Peyer's patch (tissue), 4 donors: ENCODE data around the gene BCL7C. TPM values are rescaled to one million over a fixed set of nuclear protein-coding genes. Genes with fewer than 3 reads are reported as not detected.

ENCODE experiments used
- DNase-seq, 3 donors: peaks; one replicate each; pipeline ENCODE4 v3.0.0-alpha.2; 2017 to 2019
- H3K27ac ChIP-seq, 4 donors: fragments of 200-600 bp; sonication (generic); one replicate each; pipeline ENCODE4 v1.5.1; 2016 to 2019
- H3K27me3 ChIP-seq, 2 donors: fragments of 200-600 bp; sonication (generic); one replicate each; pipeline ENCODE4 v1.5.1; 2019
- H3K36me3 ChIP-seq, 3 donors: fragments of 200-600 bp; sonication (generic); one replicate each; pipeline ENCODE4 v1.5.1; 2016 to 2019
- H3K4me1 ChIP-seq, 4 donors: fragments of 200-600 bp; sonication (generic); one replicate each; pipeline ENCODE4 v1.5.1; 2016 to 2019
- H3K4me3 ChIP-seq, 4 donors: fragments of 200-600 bp; sonication (generic); 1 replicate in 3 of 4; 2 replicates in 1 of 4; pipeline ENCODE4 v1.5.1; 2016 to 2019; ENCODE audit warnings: mild to moderate bottlenecking in 1 of 4
- H3K9me3 ChIP-seq, 4 donors: fragments of 200-600 bp; sonication (generic); one replicate each; pipeline ENCODE4 v1.5.1; 2016 to 2019; ENCODE audit warnings: mild to moderate bottlenecking in 1 of 4
- CTCF ChIP-seq, 6 experiments: fragments of 450-650 bp in 4 of 6; fragments of 200-600 bp in 2 of 6; sonication (generic) in 1 of 6; IDR thresholded peaks; one replicate each; pipeline ENCODE4 v1.5.1; 2017 to 2019; ENCODE audit warnings: antibody characterized with exemption in 6 of 6, mild to moderate bottlenecking in 3 of 6, moderate library complexity in 1 of 6
- POLR2A ChIP-seq, 2 donors: fragments of 450-650 bp; IDR thresholded peaks; one replicate each; pipeline ENCODE4 v1.5.1; 2017; ENCODE audit warnings: antibody characterized with exemption in 2 of 2, mild to moderate bottlenecking in 2 of 2, moderate library complexity in 2 of 2
- total RNA-seq, 4 donors: library from RNA; depleted of rRNA; stranded (reverse); fragments of >200 nt; gene quantifications; one replicate each; pipeline ENCODE4 v1.1.0, GENCODE V29; 2016

BCL7C gene
- total RNA-seq, 4 donors from 2014 or later, result 12.1 to 23.9 (median 17.8) TPM

- Histone ChIP-seq H3K27me3 (no peaks in the 10 kb centered on the region), H3K27ac (peak overlapping the region; percentile 81 to 94 (median 90)), H3K9me3 (no peaks in the 10 kb centered on the region), H3K36me3 (no peaks in the 10 kb centered on the region), H3K4me3 (peak overlapping the region; percentile 55 to 85 (median 67)), H3K4me1 (peaks cover 0 to 31% (median 2%) of the 10 kb centered on the region in 4 donors)
- TF ChIP-seq CTCF (IDR thresholded peaks at IDR 0.05), result peak in 3 of 6 experiments; percentile 62 to 83 (median 71)
- peak in 1 of 2 donors; percentile 58 for TF ChIP-seq POLR2A (IDR thresholded peaks at IDR 0.05)
- DNase-seq, result peak; percentile 42 to 84 (median 77)
These were observed 8.4 kb upstream of the BCL7C start for GRCh38 chr16:30902029-30902972.

GRCh38 chr16:30901201-30902028 is 7.5 kb upstream of the BCL7C start:
- DNase-seq, result no peak
- TF ChIP-seq POLR2A (IDR thresholded peaks at IDR 0.05) (no peak), CTCF (IDR thresholded peaks at IDR 0.05) (no peak)
- Histone ChIP-seq H3K36me3 (no peaks in the 10 kb centered on the region), H3K4me3 (peak overlapping the region; percentile 55 to 85 (median 67)), H3K4me1 (peaks cover 0 to 34% (median 3%) of the 10 kb centered on the region in 4 donors), H3K9me3 (no peaks in the 10 kb centered on the region), H3K27ac (peak overlapping the region; percentile 81 to 94 (median 90)), H3K27me3 (no peaks in the 10 kb centered on the region)

- no peak for DNase-seq
- Histone ChIP-seq H3K27ac (no peak overlapping the region), H3K9me3 (no peaks in the 10 kb centered on the region), H3K4me3 (no peak overlapping the region), H3K4me1 (peaks cover 0 to 42% (median 3%) of the 10 kb centered on the region in 4 donors), H3K27me3 (no peaks in the 10 kb centered on the region), H3K36me3 (no peaks in the 10 kb centered on the region)
- no peak for TF ChIP-seq CTCF (IDR thresholded peaks at IDR 0.05)
- no peak for TF ChIP-seq POLR2A (IDR thresholded peaks at IDR 0.05)
These were observed 6.7 kb upstream of the BCL7C start for GRCh38 chr16:30900588-30900987.

- Histone ChIP-seq H3K27ac (no peak overlapping the region), H3K4me3 (no peak overlapping the region), H3K4me1 (peaks cover 0 to 48% (median 3%) of the 10 kb centered on the region in 4 donors), H3K9me3 (no peaks in the 10 kb centered on the region), H3K27me3 (no peaks in the 10 kb centered on the region), H3K36me3 (no peaks in the 10 kb centered on the region)
- TF ChIP-seq CTCF (IDR thresholded peaks at IDR 0.05) (no peak), POLR2A (IDR thresholded peaks at IDR 0.05) (no peak)
- no peak for DNase-seq
These were observed 5.9 kb upstream of the BCL7C start for GRCh38 chr16:30899794-30900193.

- Histone ChIP-seq H3K27ac (peak overlapping the region; percentile 79 to 98 (median 90)), H3K36me3 (no peaks in the 10 kb centered on the region), H3K4me3 (peak overlapping the region; percentile 32 to 59 (median 44)), H3K27me3 (no peaks in the 10 kb centered on the region), H3K4me1 (peaks cover 5 to 39% (median 13%) of the 10 kb centered on the region in 4 donors), H3K9me3 (no peaks in the 10 kb centered on the region)
- peak; percentile 86 to 95 (median 95) for DNase-seq
- TF ChIP-seq CTCF (IDR thresholded peaks at IDR 0.05) (no peak), POLR2A (IDR thresholded peaks at IDR 0.05) (peak in 1 of 2 donors; percentile 34)
These were observed 3.2 kb upstream of the BCL7C start for GRCh38 chr16:30896889-30897733.
